Measurements from ENCODE around the gene MAN1A1.

Gene MAN1A1

DNA sequence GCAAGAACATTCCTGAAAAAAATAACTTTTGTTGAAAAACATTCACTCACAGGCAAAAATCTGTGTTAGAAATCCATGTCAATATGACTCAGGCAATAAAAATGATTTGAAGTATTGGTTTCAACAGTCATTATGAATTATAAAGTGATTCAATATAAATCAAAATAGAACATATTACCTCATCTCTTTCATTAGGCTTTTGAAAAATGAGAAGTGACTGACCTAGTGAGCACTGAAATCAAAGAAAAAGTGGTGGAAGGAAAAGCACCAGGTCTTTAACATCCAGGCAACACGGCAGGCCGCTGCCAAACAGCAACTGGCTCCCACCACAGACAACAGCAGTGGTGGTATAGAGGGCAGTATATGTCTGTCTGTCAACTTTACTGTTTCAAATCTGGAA is 68.9 kb downstream of the MAN1A1 start:
- TF ChIP-seq, protein P1, sequence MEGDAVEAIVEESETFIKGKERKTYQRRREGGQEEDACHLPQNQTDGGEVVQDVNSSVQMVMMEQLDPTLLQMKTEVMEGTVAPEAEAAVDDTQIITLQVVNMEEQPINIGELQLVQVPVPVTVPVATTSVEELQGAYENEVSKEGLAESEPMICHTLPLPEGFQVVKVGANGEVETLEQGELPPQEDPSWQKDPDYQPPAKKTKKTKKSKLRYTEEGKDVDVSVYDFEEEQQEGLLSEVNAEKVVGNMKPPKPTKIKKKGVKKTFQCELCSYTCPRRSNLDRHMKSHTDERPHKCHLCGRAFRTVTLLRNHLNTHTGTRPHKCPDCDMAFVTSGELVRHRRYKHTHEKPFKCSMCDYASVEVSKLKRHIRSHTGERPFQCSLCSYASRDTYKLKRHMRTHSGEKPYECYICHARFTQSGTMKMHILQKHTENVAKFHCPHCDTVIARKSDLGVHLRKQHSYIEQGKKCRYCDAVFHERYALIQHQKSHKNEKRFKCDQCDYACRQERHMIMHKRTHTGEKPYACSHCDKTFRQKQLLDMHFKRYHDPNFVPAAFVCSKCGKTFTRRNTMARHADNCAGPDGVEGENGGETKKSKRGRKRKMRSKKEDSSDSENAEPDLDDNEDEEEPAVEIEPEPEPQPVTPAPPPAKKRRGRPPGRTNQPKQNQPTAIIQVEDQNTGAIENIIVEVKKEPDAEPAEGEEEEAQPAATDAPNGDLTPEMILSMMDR (IDR thresholded peaks at IDR 0.05; ENCODE audit: borderline replicate concordance, control extremely low read depth, extremely low read depth, insufficient read depth, missing control alignments): no peak
- DNase-seq (ENCODE audit: low spot score): no peak
- in situ Hi-C loops (cut with MboI; ENCODE audit: low sequenced_read_pairs, unreplicated experiment): no loop called here

DNA sequence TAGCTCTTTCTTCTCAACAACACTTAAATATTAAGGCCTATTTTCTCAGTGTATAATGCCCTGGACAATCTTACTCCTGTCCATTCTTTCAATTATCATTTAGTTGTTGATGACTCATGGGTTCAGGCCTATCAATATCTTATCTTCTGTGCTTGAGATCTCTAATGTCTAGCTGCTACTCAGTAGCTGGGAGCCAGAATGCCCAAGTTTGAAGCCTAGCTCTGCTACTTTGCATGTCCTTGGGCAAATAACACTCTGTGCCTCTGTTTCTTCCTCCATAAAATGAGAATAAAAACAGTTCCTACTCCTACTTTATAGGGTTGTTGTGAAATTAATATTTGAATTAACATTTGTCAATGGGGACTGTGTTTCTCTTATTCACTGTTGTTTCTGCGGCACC is 69.5 kb downstream of the MAN1A1 start:
- DNase-seq (ENCODE audit: low spot score): no peak
- TF ChIP-seq, protein P1 (IDR thresholded peaks at IDR 0.05; ENCODE audit: borderline replicate concordance, control extremely low read depth, extremely low read depth, insufficient read depth, missing control alignments): no peak
- in situ Hi-C loops (cut with MboI; ENCODE audit: low sequenced_read_pairs, unreplicated experiment): no loop called here

DNA sequence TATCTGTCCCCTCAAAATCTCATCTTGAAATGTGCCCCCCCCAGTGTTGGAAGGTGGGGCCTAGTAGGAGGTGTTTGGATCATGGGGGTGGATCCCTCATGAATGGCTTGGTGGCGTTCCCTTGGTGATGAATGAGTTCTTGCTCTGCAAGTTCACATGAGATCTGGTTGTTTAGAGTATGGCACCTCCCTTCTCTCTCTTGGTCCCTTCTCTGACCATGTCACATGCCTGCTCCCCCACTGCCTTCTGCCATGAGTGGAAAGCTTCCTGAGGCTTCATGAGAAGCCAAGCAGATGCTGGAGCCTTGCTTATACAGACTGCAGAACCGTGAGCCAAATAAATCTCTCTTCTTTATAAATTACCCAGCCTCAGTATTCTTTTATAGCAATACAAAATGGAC is 70.9 kb downstream of the MAN1A1 start:
- DNase-seq (ENCODE audit: low spot score): no peak
- TF ChIP-seq, protein P1 (IDR thresholded peaks at IDR 0.05; ENCODE audit: borderline replicate concordance, control extremely low read depth, extremely low read depth, insufficient read depth, missing control alignments): no peak
- in situ Hi-C loops (cut with MboI; ENCODE audit: low sequenced_read_pairs, unreplicated experiment): no loop called here

DNA sequence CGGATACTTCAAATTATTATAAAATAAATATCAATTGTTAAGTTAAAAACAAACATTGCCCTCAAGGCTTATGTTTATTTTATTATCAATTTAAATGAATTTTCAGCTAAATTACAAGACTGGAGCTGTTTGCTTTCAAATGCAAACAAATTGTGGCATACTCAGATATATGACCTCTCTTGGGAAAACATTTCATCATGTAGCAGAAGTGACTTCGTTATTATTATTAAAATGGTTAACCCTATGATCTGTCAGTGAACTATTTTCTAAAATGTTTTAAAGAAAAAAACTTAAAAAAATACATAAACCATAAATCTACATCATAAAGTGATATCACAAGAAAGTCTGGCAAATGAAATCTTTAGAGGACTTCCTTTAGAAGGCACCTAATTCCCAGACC is 72.5 kb downstream of the MAN1A1 start:
- in situ Hi-C loops (cut with MboI; ENCODE audit: low sequenced_read_pairs, unreplicated experiment): no loop called here
- TF ChIP-seq, protein P1 (IDR thresholded peaks at IDR 0.05; ENCODE audit: borderline replicate concordance, control extremely low read depth, extremely low read depth, insufficient read depth, missing control alignments): no peak
- DNase-seq (ENCODE audit: low spot score): no peak

DNA sequence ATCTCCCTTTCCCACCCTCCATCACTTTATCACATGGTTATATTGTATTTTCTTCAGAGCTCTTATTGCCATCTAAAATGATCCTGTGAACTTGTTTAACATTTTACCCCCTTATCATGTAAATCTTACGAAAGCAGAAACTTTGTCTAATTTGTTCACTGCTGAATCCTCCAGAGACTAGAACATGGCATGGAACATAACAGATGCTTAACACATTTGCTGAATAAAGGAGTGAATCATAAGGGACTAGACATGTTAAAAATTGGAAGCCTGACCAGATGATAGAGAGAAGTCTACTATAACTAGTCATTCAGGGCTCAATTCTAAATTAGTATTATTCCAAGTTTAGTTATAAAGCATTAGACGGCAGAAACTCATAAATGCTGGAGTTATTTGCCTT is 73.3 kb downstream of the MAN1A1 start:
- no peak for DNase-seq (ENCODE audit: low spot score)
- TF ChIP-seq, protein P1 (IDR thresholded peaks at IDR 0.05; ENCODE audit: borderline replicate concordance, control extremely low read depth, extremely low read depth, insufficient read depth, missing control alignments): no peak
- in situ Hi-C loops (cut with MboI; ENCODE audit: low sequenced_read_pairs, unreplicated experiment): no loop called here

DNA sequence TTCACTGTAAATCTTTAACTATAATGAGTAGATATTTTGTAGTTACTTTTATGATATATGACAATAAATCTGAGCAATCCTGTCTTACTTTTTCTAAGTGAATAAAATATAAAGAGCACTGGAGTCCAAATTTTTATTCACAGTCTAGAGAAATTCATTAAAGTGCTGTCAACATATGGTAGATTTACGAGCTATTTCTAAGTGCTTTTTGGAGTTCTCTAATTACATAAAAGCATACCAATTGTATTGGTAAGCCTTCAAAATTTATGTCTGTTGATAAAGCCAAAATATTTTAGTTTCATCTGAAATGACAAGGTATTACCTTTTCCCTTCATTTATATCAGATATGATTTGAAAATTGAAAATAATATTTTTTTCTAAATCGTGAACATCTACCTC is 75.4 kb downstream of the MAN1A1 start:
- TF ChIP-seq, protein P1 (IDR thresholded peaks at IDR 0.05; ENCODE audit: borderline replicate concordance, control extremely low read depth, extremely low read depth, insufficient read depth, missing control alignments): no peak
- in situ Hi-C loops (cut with MboI; ENCODE audit: low sequenced_read_pairs, unreplicated experiment): no loop called here
- DNase-seq (ENCODE audit: low spot score): no peak

Data from GM13976 (cell line).